SW 1271 (cell line): ENCODE results near the gene C1S.
A peak's percentile ranks its signal among the peaks of the same experiment; 100 is the strongest.

Experiments
- DNase-seq, 2 experiments: peaks; one replicate each; lab custom pipeline; 2025; lab: John Stamatoyannopoulos, UW

C1S gene

DNA sequence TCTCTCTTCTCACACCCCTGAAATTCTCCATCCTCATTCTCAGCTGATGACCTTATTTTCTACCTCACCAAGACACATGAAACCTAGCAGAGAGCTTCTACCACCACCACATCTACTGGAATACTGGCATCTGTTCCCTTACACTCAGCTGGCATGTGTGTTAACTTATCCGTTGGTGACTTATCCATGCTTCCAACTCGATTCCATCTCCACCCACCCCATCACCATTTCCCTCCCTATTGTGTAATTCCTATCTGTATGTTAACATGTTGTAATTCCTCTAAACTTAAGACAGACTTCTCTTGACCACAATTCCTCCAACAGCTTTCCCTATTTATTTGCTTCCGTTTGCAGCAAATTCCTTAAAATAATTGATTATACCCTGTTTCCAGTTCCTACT, 15.4 kb downstream of the C1S start:
- no peak for DNase-seq

DNA sequence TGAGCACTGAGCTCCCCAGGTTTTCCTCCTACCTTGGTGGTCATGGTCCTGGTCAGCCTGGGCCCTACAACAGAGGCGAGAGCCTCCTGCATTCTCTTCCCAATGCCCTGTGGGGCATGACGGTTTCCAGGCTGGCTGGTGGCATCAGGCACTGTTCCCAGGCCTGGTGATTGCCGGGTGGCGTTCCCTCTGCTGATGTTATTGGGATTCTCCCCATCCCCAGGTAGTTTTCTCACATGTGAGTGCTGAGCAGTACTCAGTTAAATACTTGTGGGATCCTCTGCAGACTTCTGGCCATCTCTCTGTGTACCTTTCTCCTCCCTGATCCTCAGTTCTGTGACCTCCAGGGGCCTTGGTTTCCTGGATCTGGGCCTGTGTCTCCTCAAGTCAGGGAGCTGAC, 16.0 kb downstream of the C1S start:
- DNase-seq: no peak

DNA sequence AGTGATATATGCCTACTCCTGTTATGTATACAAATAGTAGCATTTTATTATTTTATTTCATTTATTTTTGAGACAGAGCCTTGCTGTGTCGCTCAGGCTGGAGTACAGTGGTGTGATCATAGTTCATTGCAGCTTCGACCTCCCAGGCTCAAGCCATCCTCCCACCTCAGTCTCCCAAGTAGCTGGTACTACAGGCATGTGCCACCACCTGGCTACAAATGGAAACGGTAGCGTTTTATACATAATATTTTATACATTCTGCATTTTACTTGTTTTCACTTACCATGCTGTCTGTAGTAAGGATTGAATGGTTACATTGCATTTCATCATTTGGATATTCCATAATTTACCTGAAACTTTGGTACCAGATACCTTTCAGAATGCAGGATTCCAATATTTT, 17.6 kb downstream of the C1S start:
- DNase-seq: no peak

- DNase-seq: no peak
These were observed 19.3 kb downstream of the C1S start for GRCh38 chr12:7079826-7080125.

- DNase-seq: no peak
These were observed 20.5 kb downstream of the C1S start for GRCh38 chr12:7081037-7081436.

DNA sequence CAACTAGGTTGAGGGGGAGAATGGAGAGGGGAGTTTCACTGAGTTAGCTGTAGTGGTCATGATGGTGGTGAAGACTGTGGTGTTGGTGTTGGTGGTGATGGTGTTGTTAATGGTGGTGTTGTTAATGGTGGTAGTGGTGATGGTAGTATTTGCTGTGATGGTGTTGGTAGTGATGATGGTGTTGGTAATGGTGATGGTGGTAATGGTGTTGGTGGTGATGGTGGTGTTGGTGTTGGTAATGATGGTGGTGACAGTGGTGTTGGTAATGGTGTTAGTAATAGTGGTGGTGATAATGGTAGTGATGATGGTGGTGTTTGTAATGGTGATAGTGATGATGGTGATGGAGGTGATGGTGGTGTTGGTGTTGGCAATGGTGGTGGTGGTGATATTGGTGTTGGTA, 22.6 kb downstream of the C1S start:
- DNase-seq: no peak

DNA sequence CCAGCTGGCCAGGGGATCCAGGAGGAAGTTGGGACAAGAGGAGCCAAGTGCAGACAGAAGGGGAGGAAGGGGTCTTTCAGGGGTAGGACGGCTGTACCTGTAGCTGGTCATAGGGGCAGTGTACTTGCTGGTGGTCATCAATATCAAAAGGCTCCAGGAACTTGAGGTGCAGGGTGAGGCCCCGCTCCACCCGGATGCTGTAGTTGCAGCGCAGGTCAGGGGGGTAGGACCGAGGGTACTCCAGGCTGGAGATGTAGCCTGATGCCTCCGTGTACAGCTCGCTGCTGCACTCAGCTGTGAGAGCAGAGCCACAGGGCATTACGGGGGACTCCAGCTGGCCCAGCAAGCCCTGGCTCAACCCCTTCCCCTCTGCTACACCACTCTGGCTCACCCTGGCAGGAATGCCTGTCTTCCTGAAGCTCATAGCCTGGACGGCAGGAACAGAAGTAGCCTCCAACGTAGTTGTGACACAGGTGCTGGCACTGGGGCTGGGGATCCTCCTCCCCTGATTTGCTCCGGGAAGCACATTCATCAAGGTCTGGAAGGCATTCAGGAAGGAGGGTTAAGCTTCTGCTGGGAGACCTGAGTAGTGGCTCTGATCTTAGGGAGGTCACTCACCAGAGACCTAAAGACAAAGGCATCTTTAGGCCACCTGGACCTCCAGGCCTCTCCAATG, 28.8 kb downstream of the C1S start:
- DNase-seq: no peak

- no peak for DNase-seq
These were observed 29.9 kb downstream of the C1S start for GRCh38 chr12:7090222-7090998.

DNA sequence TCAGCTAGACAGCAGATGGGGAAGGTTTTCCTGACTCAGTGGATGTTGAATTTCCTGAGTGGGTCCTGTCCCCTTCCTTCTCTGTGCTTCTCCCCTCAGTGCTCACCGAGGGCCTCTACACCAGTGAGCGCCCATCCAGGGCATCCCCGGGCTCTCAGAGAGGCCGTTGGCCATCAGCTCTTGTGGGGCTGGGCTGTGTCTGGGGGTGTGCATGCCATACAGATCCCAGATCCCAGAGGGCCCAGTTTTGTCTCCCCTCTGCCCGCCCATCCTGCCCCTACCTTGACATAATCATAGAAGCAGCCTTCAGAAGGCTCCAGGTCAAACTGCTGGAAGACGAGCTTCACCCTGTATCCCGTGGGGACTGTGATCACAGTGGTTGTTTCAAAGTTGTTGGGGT, 30.7 kb downstream of the C1S start:
- no peak for DNase-seq

GRCh38 chr12:7091660-7092228, 31.2 kb downstream of the C1S start:
- no peak for DNase-seq

DNA sequence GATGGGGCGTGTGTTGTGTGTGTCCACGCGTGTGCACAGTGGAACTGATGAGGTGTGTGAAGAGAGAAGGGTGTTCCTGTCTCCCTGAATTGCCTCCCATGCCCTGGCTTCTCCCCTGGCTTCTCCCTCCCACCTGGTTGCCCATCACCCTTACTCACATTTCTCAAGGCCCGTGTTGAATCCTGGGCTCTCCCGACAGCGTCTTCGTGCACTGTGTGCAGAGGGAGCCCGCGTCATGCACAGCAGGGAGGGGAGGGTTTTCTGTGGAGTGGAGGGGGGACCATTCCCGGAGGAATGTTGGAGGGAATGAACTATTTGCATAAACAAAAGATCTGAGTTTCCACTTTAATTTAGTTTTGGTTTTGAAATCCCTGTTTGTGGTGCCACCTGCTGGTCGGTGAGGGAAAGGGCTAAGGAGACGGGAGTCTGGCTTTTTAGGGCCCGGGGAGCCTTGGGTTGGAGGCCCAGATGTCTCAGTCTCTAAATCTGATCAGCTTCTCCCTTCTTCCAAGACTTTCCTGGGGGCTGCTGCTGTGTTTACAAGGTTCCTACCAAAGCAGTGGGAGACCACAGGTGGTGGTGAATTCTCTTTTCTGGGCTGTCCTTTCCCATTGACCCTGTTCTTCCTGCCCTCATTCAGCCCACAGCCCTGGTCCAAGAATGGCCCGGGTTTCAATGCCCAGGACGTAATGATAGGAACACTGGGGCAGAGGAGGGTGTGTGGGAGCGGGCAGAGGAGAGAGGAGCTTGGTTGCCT, 31.9 kb downstream of the C1S start, which contains the start of gene C1R:
TSS of gene C1R (minus strand) at position 217 of the 757 bp plus-strand sequence. CDS start at position 160, 57 bp downstream.
- peak in 1 of 2 experiments; percentile 29 for DNase-seq

DNA sequence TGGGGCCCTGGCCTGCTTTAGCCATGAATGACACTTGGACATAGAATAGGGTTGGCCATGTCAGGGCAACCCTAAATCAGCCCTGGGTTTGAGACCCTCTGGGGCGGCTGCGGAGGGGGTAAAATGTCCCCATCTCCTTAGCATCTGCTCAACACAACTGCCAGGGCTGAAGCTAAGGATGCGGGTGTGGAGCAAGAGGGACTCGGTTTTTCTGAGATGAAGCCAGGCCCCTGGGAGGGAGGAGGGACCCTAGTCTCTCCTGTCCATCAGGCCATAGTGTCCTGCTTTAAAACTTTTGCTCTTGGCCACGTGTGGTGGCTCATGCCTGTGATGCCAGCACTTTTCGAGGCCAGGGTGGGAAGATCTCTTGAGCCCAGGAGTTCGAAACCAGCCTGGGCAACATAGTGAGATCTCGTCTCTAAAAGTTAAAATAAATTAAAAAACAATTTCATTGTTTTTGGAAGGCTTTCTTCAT, 32.5 kb downstream of the C1S start:
- DNase-seq: no peak

- DNase-seq: no peak
These were observed 33.0 kb downstream of the C1S start for GRCh38 chr12:7093486-7093885.

- no peak for DNase-seq
These were observed 33.4 kb downstream of the C1S start for GRCh38 chr12:7093892-7094291.

GRCh38 chr12:7096006-7096932, 35.8 kb downstream of the C1S start:
- no peak for DNase-seq

DNA sequence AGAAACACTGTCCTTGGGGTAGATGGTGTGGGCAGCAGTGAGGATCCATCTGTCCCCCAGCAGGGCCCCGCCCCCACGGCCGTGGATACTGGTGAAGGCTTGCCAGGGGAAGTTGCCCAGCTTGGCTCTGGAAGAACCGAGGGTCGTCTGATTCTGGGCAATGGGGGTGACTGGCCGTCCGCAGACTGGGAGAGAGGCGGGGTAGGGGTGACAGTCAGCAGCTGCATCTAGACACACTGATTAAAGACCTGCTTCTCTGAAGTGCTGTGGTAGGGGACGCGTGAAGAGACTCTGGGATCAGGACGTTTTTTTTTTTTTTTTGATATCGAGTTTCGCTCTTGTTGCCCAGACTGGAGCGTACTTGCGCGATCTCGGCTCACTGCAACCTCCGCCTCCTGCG, 36.5 kb downstream of the C1S start:
- DNase-seq: no peak

- DNase-seq: no peak
These were observed 38.9 kb downstream of the C1S start for GRCh38 chr12:7099290-7099996.

DNA sequence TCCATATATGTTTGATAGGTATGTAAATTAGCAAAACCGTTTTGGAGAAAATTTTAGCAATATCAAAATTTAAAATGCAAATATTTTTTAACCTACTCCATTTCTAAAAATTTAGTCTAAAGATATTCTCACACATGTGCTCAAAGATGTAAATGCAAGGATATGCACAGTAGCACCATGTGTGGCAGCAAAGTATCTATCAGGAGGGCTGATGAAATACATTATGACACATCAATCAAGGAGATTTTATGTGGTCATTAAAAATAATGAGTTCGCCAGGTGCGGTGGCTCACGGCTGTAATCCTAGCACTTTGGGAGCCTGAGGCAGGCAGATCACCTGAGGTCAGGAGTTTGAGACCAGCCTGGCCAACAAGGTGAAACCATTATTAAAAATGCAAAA, 39.7 kb downstream of the C1S start:
- DNase-seq: no peak

- no peak for DNase-seq
These were observed 40.7 kb downstream of the C1S start for GRCh38 chr12:7101047-7101693.

GRCh38 chr12:7101694-7102131, 41.2 kb downstream of the C1S start:
- no peak for DNase-seq
